Stimulated activated naive CD8-positive, alpha-beta T cell treated with anti-CD3 and anti-CD28 coated beads, Interleukin-15, amount 100 ng/mL, for 72 hours (primary cell): Measurements from ENCODE around the gene RASGRP2.
A peak's percentile ranks its signal among the peaks of the same experiment; 100 is the strongest.

Experiments
- ATAC-seq: fragments of 150-1000 bp; cut with Tn5 transposase; 2 replicates; pipeline ENCODE4 v1.10.0; 2021; ENCODE audit warnings: mild to moderate bottlenecking, moderate library complexity
- DNase-seq, 2 donors: peaks; one replicate each; pipeline ENCODE4 v3.0.0; 2021 to 2022
- H3K27ac Mint-ChIP-seq, 2 donors: one replicate each; pipeline ENCODE4 v1.8.0; 2022; ENCODE audit warnings: mild to moderate bottlenecking in 2 of 2, mixed read lengths in 2 of 2, moderate library complexity in 2 of 2
- H3K27me3 Mint-ChIP-seq: one replicate; pipeline ENCODE4 v1.8.0; 2022; ENCODE audit warnings: mixed read lengths
- H3K4me1 Mint-ChIP-seq: one replicate; pipeline ENCODE4 v1.8.0; 2022; ENCODE audit warnings: mild to moderate bottlenecking, mixed read lengths
- H3K4me3 Mint-ChIP-seq, 2 donors: one replicate each; pipeline ENCODE4 v1.8.0; 2022; ENCODE audit warnings: mild to moderate bottlenecking in 2 of 2, mixed read lengths in 2 of 2, moderate library complexity in 1 of 2
- H3K9me3 Mint-ChIP-seq, 2 donors: one replicate each; pipeline ENCODE4 v1.8.0; 2022; ENCODE audit warnings: mixed read lengths in 2 of 2

RASGRP2 gene

DNA sequence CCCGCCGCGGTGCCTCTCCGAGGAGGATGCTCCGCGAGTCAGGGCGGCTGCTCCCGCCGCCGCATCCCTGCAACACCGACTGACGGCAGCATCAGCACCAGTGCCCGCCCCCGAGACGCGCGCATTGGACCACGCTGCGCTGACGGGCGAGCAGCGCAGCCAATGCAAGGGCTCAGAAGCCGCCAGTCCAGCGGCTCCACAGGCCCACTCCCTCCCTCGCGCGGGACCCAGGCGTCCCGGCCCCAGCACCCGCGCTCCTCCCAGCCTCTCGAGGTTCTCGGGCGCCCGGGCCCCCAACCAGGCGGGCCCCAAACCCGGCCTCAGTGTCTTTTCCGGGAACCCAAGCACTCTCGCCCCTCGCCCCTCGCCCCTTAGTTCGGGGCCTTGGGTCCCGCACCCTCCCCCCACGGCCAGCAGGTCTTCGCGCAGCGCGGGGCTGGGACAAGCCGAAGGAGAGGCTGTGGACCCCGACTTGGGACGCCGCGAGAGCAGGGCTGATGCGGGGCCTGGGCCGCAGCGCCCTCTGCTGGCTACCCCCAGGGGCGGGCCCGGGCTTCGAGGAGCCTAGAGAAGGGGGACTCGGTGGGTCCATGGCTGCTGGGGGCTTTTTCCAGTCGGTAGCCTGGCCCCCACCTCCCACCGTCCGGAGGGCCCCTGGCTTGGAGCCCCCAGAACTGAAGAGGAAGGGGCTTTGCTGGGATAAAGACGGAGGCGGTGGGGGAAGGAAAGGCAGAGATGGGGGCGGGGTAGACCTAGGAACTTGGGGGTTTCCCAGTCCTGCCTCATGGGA lies 20.6 kb downstream of the RASGRP2 start, which contains the start of gene NRXN2:
Gene NRXN2, minus strand, starts transcription at position 81 of the 790 bp plus-strand sequence. CDS start 9,498 bp downstream, outside the sequence.
- Mint-ChIP-seq H3K9me3 (no peaks in the 10 kb centered on the region), H3K27me3 (peaks cover 34% of the 10 kb centered on the region), H3K4me1 (peaks cover 30% of the 10 kb centered on the region), H3K4me3 (peak within 1 kb of the TSS; percentile 75 to 84), H3K27ac (peak within 1 kb of the TSS; percentile 79 to 87)
- ATAC-seq: peak; percentile 96
- peak; percentile 85 to 90 for DNase-seq

DNA sequence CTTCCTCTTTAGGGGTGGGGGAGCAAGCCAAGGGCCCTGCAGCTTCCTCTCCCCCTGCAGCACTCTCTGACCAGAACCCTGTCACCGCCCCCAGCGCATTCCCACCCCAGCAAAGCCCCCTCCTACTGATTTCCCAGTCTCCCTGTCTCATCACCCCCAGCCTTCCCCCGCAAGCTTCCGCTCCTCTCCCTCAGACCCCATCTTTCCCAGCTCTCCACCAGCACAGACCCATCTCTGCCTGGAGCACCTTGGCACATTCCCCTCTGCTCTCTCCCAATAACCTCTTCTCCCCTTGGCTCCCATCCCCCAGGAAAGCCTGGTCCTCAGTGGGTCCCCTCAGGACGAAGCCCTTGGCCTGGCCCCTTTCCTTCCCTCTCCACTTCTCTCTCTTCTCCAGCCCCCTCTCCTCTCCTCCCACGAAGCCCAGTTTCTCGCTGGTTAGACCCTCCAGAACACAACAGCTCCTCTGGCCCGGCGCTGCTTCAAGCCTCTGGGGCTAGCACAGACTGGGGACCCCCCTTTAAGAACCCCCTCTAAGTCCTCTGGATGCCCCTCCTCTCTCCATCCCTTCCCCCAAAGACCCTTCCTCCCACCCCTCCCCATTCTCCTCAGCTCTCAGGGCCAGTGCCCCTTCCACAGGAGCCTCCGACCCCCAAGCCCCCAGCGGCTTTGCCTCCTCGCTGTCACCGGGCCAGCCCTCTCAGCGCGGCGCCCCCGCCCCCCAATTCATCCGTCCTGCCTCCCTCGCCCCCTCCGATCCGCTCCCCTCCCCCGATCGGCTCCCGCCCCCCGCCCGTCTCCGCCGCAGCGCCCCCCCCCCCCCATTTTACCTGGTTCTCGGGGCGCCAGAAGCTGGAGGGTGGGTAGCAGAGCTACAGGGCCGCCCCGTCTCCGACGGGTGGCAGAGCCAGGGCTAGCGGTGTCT lies 21.5 kb downstream of the RASGRP2 start:
- ATAC-seq (no peak), DNase-seq (no peak)
- peak overlapping the region; percentile 44 to 58 for H3K4me3 Mint-ChIP-seq
- peak overlapping the region in 1 of 2 donors; percentile 62 for H3K27ac Mint-ChIP-seq
- H3K27me3 Mint-ChIP-seq: peaks cover 43% of the 10 kb centered on the region
- peaks cover 30% of the 10 kb centered on the region for H3K4me1 Mint-ChIP-seq
- no peaks in the 10 kb centered on the region for H3K9me3 Mint-ChIP-seq

- H3K9me3 Mint-ChIP-seq: no peaks in the 10 kb centered on the region
- no peak for ATAC-seq
- H3K4me1 Mint-ChIP-seq: peaks cover 34% of the 10 kb centered on the region
- no peak for DNase-seq
- peaks cover 54% of the 10 kb centered on the region for H3K27me3 Mint-ChIP-seq
- no peak overlapping the region for H3K27ac Mint-ChIP-seq
- H3K4me3 Mint-ChIP-seq: no peak overlapping the region
Measured at GRCh38 chr11:64721359-64721699, 22.6 kb downstream of the RASGRP2 start.

GRCh38 chr11:64720640-64721358 lies 23.1 kb downstream of the RASGRP2 start:
- Mint-ChIP-seq H3K4me1 (peaks cover 39% of the 10 kb centered on the region), H3K27me3 (peaks cover 59% of the 10 kb centered on the region), H3K9me3 (no peaks in the 10 kb centered on the region), H3K27ac (peak overlapping the region in 1 of 2 donors; percentile 1), H3K4me3 (no peak overlapping the region)
- no peak for DNase-seq
- ATAC-seq: no peak

GRCh38 chr11:64720167-64720566 lies 23.8 kb downstream of the RASGRP2 start:
- ATAC-seq (no peak), DNase-seq (no peak)
- peaks cover 65% of the 10 kb centered on the region for H3K27me3 Mint-ChIP-seq
- peaks cover 34% of the 10 kb centered on the region for H3K4me1 Mint-ChIP-seq
- peak overlapping the region in 1 of 2 donors; percentile 29 for H3K27ac Mint-ChIP-seq
- H3K4me3 Mint-ChIP-seq: no peak overlapping the region
- no peaks in the 10 kb centered on the region for H3K9me3 Mint-ChIP-seq

DNA sequence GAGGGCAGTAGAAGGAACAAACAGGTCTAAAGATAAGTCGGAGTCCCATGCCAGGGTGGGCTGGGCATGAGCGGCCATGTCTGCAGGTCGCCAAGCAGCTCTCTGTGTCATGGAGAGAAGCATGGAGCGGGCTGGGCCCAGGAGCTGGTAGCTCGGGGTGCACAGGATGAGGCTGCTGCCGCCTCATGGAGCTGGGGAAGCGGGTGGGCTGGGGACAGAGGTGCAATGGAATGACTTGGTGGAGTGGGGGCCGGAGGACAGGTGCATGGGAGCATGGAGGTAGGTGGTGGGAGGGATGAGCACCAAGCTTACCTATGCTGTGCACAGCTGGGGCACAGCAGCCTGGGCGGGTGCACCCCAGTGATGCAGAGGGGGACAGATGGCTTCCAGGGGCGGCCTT lies 24.5 kb downstream of the RASGRP2 start:
- Mint-ChIP-seq H3K27ac (no peak overlapping the region), H3K4me3 (no peak overlapping the region), H3K9me3 (no peaks in the 10 kb centered on the region), H3K4me1 (peaks cover 27% of the 10 kb centered on the region), H3K27me3 (peaks cover 73% of the 10 kb centered on the region)
- no peak for ATAC-seq
- no peak for DNase-seq

DNA sequence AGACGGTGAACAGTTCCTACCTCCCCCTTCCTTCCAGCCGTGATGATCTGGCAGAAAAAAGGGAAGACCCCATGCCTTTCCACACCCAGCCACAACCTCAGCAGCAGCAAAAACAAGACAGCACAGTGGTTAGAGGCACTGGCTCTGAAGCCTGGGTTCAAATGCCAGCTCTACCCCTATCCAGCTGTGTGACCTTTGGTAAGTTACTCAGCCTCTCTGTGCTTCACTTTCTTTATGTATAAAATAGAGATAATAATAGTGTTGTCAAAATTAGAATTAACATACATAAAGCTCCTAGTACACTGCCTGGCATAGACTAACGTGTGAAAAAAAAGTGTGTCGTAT lies 25.2 kb downstream of the RASGRP2 start:
- Mint-ChIP-seq H3K27me3 (peaks cover 79% of the 10 kb centered on the region), H3K9me3 (no peaks in the 10 kb centered on the region), H3K27ac (no peak overlapping the region), H3K4me1 (peaks cover 25% of the 10 kb centered on the region), H3K4me3 (no peak overlapping the region)
- ATAC-seq (no peak), DNase-seq (no peak)

GRCh38 chr11:64718084-64718779 lies 25.7 kb downstream of the RASGRP2 start:
- no peak overlapping the region for H3K4me3 Mint-ChIP-seq
- DNase-seq (no peak), ATAC-seq (no peak)
- H3K27me3 Mint-ChIP-seq: peaks cover 81% of the 10 kb centered on the region
- no peaks in the 10 kb centered on the region for H3K9me3 Mint-ChIP-seq
- H3K27ac Mint-ChIP-seq: peak overlapping the region in 1 of 2 donors; percentile 34
- peaks cover 20% of the 10 kb centered on the region for H3K4me1 Mint-ChIP-seq

- H3K27ac Mint-ChIP-seq: no peak overlapping the region
- no peaks in the 10 kb centered on the region for H3K9me3 Mint-ChIP-seq
- no peak overlapping the region for H3K4me3 Mint-ChIP-seq
- ATAC-seq (no peak), DNase-seq (no peak)
- peaks cover 18% of the 10 kb centered on the region for H3K4me1 Mint-ChIP-seq
- peaks cover 79% of the 10 kb centered on the region for H3K27me3 Mint-ChIP-seq
Measured at GRCh38 chr11:64717268-64717578, 26.7 kb downstream of the RASGRP2 start.

DNA sequence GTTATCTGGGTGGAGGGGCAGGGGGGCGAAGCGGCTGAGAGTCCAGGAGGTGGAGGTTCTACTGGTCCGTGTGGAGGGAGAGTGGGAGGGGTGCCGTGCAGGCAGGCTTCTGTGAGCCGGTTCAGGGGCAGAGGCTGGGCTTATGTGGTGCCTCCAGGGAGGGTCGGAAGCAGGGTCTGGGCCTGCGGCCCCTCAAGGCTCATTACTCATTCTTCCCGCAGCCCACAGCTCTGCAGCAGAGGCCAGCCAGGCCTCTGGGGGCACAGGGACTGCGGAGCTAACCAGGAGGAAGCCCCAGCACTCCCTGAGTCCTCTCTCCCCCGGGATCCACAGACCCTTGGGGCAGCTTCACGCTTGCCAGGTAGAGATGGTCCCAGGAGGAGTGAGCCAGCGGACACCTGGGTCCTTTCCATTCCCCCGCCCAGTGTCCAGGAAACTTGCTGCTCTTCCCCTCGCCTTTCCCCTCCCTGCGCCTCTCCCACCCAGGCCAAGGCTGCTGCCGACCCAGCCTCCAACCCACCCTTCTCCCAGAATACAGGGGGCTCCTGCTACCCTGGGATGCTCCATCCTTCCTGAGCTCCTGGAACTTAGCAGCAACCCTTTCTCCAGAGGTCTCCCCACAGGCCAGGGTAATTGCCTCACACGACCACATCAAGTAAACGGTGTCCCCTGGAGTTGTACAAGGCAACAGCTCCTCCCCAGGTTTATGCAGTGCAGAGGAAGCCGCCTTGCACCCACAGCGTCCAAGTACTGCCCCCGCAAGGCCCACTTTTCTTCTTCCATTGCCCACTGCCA lies 27.3 kb downstream of the RASGRP2 start:
- Mint-ChIP-seq H3K27ac (no peak overlapping the region), H3K27me3 (peaks cover 79% of the 10 kb centered on the region), H3K4me3 (no peak overlapping the region), H3K9me3 (no peaks in the 10 kb centered on the region), H3K4me1 (peaks cover 22% of the 10 kb centered on the region)
- DNase-seq (no peak), ATAC-seq (no peak)

- Mint-ChIP-seq H3K4me1 (peaks cover 30% of the 10 kb centered on the region), H3K9me3 (no peaks in the 10 kb centered on the region), H3K4me3 (no peak overlapping the region), H3K27me3 (peaks cover 79% of the 10 kb centered on the region), H3K27ac (no peak overlapping the region)
- DNase-seq (no peak), ATAC-seq (no peak)
Measured at GRCh38 chr11:64715756-64716472, 28.0 kb downstream of the RASGRP2 start.

DNA sequence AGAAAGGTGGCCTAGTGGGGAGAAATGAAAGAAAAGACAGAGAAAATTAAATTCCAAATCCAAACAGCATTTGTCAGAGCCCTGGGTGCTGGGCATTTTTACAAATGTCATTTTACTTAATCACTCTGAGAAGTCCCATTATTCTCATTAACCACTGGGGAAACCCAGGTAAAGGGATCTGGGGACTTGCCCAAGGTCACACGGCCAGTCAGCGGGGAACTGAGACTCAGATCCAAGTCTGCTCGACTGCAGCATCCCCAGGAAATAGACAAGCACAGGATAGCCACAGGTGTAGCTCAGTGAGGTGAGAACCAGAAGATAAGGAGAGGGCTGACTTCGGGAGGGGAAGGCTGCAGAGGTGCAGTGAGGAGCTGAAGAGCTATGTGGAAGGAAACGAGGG lies 28.8 kb downstream of the RASGRP2 start:
- no peak for DNase-seq
- H3K9me3 Mint-ChIP-seq: no peaks in the 10 kb centered on the region
- no peak overlapping the region for H3K27ac Mint-ChIP-seq
- H3K27me3 Mint-ChIP-seq: peaks cover 79% of the 10 kb centered on the region
- H3K4me1 Mint-ChIP-seq: peaks cover 32% of the 10 kb centered on the region
- ATAC-seq: no peak
- no peak overlapping the region for H3K4me3 Mint-ChIP-seq

DNA sequence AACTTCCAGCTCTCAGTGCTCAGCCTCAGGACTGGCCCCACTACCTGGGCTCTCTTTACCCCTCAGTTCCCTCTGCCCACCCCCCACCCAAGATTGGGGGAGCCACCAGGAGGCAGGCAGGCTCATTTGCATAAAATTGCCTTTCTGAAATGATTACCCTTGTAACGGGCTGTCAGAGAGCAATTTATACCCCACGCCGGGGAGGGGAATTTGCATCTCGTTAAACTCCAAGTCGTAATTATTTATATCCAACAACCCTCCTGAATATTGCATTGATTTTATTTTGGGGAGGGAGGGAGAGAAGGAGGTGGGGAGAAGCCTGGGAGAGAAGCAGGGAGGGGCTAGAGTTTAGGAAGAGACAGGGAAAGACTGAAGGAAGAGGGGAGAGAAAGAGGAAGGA lies 29.3 kb downstream of the RASGRP2 start:
- Mint-ChIP-seq H3K27me3 (peaks cover 80% of the 10 kb centered on the region), H3K27ac (no peak overlapping the region), H3K9me3 (no peaks in the 10 kb centered on the region), H3K4me1 (peaks cover 32% of the 10 kb centered on the region), H3K4me3 (no peak overlapping the region)
- DNase-seq: no peak
- no peak for ATAC-seq

DNA sequence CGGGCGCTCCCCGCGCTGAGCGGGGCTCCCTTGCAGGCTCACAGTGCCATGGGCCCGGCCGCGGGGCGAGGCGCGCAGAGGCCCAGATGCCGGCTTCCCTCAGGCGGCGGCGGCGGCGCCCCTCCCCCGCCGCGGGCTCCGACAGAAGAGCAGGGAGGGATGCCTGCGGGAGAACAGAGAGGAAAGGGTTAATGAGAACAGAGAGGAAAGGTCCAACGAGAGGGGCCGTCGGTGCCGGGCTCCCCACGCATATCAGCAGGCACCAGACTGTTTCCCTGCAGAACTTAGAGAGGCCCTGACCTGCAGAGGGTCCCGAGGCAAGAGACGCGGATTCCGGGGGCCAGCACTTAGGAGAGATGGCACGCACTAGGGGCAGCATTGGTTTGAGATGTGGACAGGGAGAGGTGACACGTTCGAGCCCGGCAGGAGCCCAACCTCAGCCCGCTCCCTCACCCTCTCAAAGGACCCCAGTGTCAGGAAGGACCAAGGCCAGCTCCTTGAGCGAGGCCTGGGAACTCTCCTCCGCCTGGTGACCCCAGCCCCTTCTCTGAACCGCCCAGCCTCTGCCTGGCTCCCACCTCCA lies 30.1 kb downstream of the RASGRP2 start:
- Mint-ChIP-seq H3K27ac (no peak overlapping the region), H3K9me3 (no peaks in the 10 kb centered on the region), H3K4me1 (peaks cover 32% of the 10 kb centered on the region), H3K4me3 (peak overlapping the region in 1 of 2 donors; percentile 61), H3K27me3 (peaks cover 85% of the 10 kb centered on the region)
- ATAC-seq (no peak), DNase-seq (no peak)
